Astrocyte (in vitro differentiated cells and primary cell): ENCODE data around the gene COG1. TPM values are rescaled to one million over a fixed set of nuclear protein-coding genes. Genes with fewer than 3 reads are reported as not detected.

Source experiments
- DNase-seq: peaks from one replicate; pipeline ENCODE4 v3.0.0-alpha.2; 2010; ENCODE audit warnings: low read depth
- FAIRE-seq: peaks from 2 replicates; lab custom pipeline; 2011; peaks lifted over from hg19 to GRCh38; lab: Jason Lieb, UNC
- H2AFZ ChIP-seq: 2 replicates; pipeline ENCODE4 v1.6.0; 2012; ENCODE audit warnings: low read depth, low read length, inconsistent platforms
- H3K27ac ChIP-seq: 2 replicates; pipeline ENCODE4 v1.5.1; 2011; ENCODE audit warnings: low read depth, low read length, inconsistent platforms
- H3K27me3 ChIP-seq: 2 replicates; pipeline ENCODE4 v1.6.0; 2011; ENCODE audit warnings: low read length, inconsistent platforms; ENCODE audit not compliant: insufficient read depth
- H3K36me3 ChIP-seq: 2 replicates; pipeline ENCODE4 v1.5.1; 2011; ENCODE audit warnings: low read length, inconsistent platforms; ENCODE audit not compliant: insufficient read depth
- H3K4me1 ChIP-seq: 2 replicates; pipeline ENCODE4 v1.5.1; 2011; ENCODE audit warnings: low read length, inconsistent platforms; ENCODE audit not compliant: insufficient read depth
- H3K4me2 ChIP-seq: 2 replicates; pipeline ENCODE4 v1.6.0; 2012; ENCODE audit warnings: low read length, inconsistent platforms
- H3K4me3 ChIP-seq: 2 replicates; pipeline ENCODE4 v1.5.1; 2011; ENCODE audit warnings: low read depth, mild to moderate bottlenecking, low read length, inconsistent platforms; ENCODE audit not compliant: insufficient read depth
- H3K79me2 ChIP-seq: 2 replicates; pipeline ENCODE4 v1.6.0; 2012; ENCODE audit warnings: mild to moderate bottlenecking, low read length, inconsistent platforms; ENCODE audit not compliant: insufficient read depth
- H3K9ac ChIP-seq: 2 replicates; pipeline ENCODE4 v1.6.0; 2012; ENCODE audit warnings: mild to moderate bottlenecking, low read length, inconsistent platforms
- H3K9me3 ChIP-seq: 2 replicates; pipeline ENCODE4 v1.5.1; 2012; ENCODE audit warnings: low read depth, mild to moderate bottlenecking, low read length, inconsistent platforms; ENCODE audit not compliant: insufficient read depth
- H4K20me1 ChIP-seq: 2 replicates; pipeline ENCODE4 v1.6.0; 2012; ENCODE audit warnings: low read length, inconsistent platforms; ENCODE audit not compliant: insufficient read depth
- H3K27ac Mint-ChIP-seq: one replicate; pipeline ENCODE4 v1.8.0; 2021; ENCODE audit warnings: mild to moderate bottlenecking, mixed read lengths; ENCODE audit not compliant: unreplicated experiment
- H3K27me3 Mint-ChIP-seq: one replicate; pipeline ENCODE4 v1.8.0; 2021; ENCODE audit warnings: low read depth, mixed read lengths; ENCODE audit not compliant: unreplicated experiment
- H3K36me3 Mint-ChIP-seq: one replicate; pipeline ENCODE4 v1.8.0; 2021; ENCODE audit warnings: low read depth, mixed read lengths; ENCODE audit not compliant: unreplicated experiment
- H3K4me1 Mint-ChIP-seq: one replicate; pipeline ENCODE4 v1.8.0; 2021; ENCODE audit warnings: low read depth, mixed read lengths; ENCODE audit not compliant: unreplicated experiment
- H3K4me3 Mint-ChIP-seq: one replicate; pipeline ENCODE4 v1.8.0; 2021; ENCODE audit warnings: mild to moderate bottlenecking, moderate library complexity, mixed read lengths; ENCODE audit not compliant: unreplicated experiment
- H3K9me3 Mint-ChIP-seq: one replicate; pipeline ENCODE4 v1.8.0; 2021; ENCODE audit warnings: mild to moderate bottlenecking, mixed read lengths; ENCODE audit not compliant: unreplicated experiment
- CTCF ChIP-seq: IDR thresholded peaks from 2 replicates; pipeline ENCODE4 v1.5.1; 2011; ENCODE audit warnings: low read depth, mild to moderate bottlenecking, inconsistent platforms, low read length, moderate library complexity; ENCODE audit not compliant: insufficient read depth
- EZH2 ChIP-seq: IDR thresholded peaks from 2 replicates; pipeline ENCODE4 v1.6.1; 2012; ENCODE audit warnings: mild to moderate bottlenecking, low read length, inconsistent platforms; ENCODE audit not compliant: insufficient read depth
- total RNA-seq: library from RNA; stranded (reverse); gene quantifications from 2 replicates; pipeline ENCODE4 v1.2.1, GENCODE V29; 2021

COG1 gene
- total RNA-seq, 1 donor from 2014 or later, result 34.4 TPM

- TF ChIP-seq EZH2, result no peak
- TF ChIP-seq CTCF, result no peak
- H3K4me1 ChIP-seq, result peaks cover 12% of the 10 kb centered on the region
- Mint-ChIP-seq H3K36me3 (peaks cover 31% of the 10 kb centered on the region), H3K9me3 (no peaks in the 10 kb centered on the region), H3K4me1 (peaks cover 10% of the 10 kb centered on the region), H3K27me3 (no peaks in the 10 kb centered on the region), H3K27ac (peak overlapping the region; percentile 75), H3K4me3 (peak overlapping the region; percentile 76)
- H3K9ac ChIP-seq, result peak overlapping the region; percentile 12
- FAIRE-seq (no peak), DNase-seq (peak; percentile 65)
- peaks cover 56% of the 10 kb centered on the region for H3K79me2 ChIP-seq
- H4K20me1 ChIP-seq, result peaks cover 41% of the 10 kb centered on the region
- H3K4me3 ChIP-seq, result no peak overlapping the region
- H3K27ac ChIP-seq, result peak overlapping the region; percentile 59
- peak overlapping the region; percentile 69 for H3K4me2 ChIP-seq
- no peaks in the 10 kb centered on the region for H3K9me3 ChIP-seq
- no peak overlapping the region for H2AFZ ChIP-seq
- H3K27me3 ChIP-seq, result no peaks in the 10 kb centered on the region
- peaks cover 29% of the 10 kb centered on the region for H3K36me3 ChIP-seq
These were observed 1.8 kb downstream of the COG1 start for GRCh38 chr17:73194514-73195222.

- no peak overlapping the region for H3K9ac ChIP-seq
- H3K9me3 ChIP-seq, result no peaks in the 10 kb centered on the region
- H3K27ac ChIP-seq, result no peak overlapping the region
- peaks cover 48% of the 10 kb centered on the region for H3K36me3 ChIP-seq
- peaks cover 58% of the 10 kb centered on the region for H4K20me1 ChIP-seq
- Mint-ChIP-seq H3K4me1 (peaks cover 10% of the 10 kb centered on the region), H3K9me3 (no peaks in the 10 kb centered on the region), H3K27me3 (no peaks in the 10 kb centered on the region), H3K36me3 (peaks cover 45% of the 10 kb centered on the region), H3K27ac (no peak overlapping the region), H3K4me3 (no peak overlapping the region)
- H2AFZ ChIP-seq, result no peak overlapping the region
- FAIRE-seq (no peak), DNase-seq (no peak)
- peaks cover 12% of the 10 kb centered on the region for H3K4me1 ChIP-seq
- no peak overlapping the region for H3K4me3 ChIP-seq
- no peaks in the 10 kb centered on the region for H3K27me3 ChIP-seq
- TF ChIP-seq EZH2, result no peak
- peak; percentile 21 for TF ChIP-seq CTCF
- peaks cover 60% of the 10 kb centered on the region for H3K79me2 ChIP-seq
- H3K4me2 ChIP-seq, result no peak overlapping the region
These were observed 3.6 kb downstream of the COG1 start for GRCh38 chr17:73196500-73196899.

GRCh38 chr17:73197161-73197560 lies 4.3 kb downstream of the COG1 start:
- Histone ChIP-seq H3K79me2 (peaks cover 62% of the 10 kb centered on the region), H3K36me3 (peaks cover 50% of the 10 kb centered on the region), H2AFZ (no peak overlapping the region), H3K4me1 (peaks cover 12% of the 10 kb centered on the region), H3K4me3 (no peak overlapping the region), H3K27me3 (no peaks in the 10 kb centered on the region), H3K27ac (no peak overlapping the region), H3K9me3 (no peaks in the 10 kb centered on the region), H3K9ac (no peak overlapping the region), H4K20me1 (peaks cover 62% of the 10 kb centered on the region), H3K4me2 (no peak overlapping the region)
- TF ChIP-seq EZH2 (no peak), CTCF (no peak)
- no peak for FAIRE-seq
- Mint-ChIP-seq H3K27me3 (no peaks in the 10 kb centered on the region), H3K36me3 (peaks cover 48% of the 10 kb centered on the region), H3K4me3 (no peak overlapping the region), H3K4me1 (peaks cover 10% of the 10 kb centered on the region), H3K27ac (no peak overlapping the region), H3K9me3 (no peaks in the 10 kb centered on the region)
- no peak for DNase-seq
